ENCODE measurements around the gene ZNF836. TPM values are rescaled to one million over a fixed set of nuclear protein-coding genes. Genes with fewer than 3 reads are reported as not detected.
"Not testable (repeated sequence)": the region's sequence is repeated elsewhere in the genome, so short reads cannot be mapped to it uniquely, and the experiment has no call there.

ZNF836 gene
- polyA plus RNA-seq (2012; ENCODE audit: insufficient read depth, insufficient read length), result not detected

- no peak within 1 kb of the TSS for H3K4me3 ChIP-seq (ENCODE audit: low read length)
- no peak for DNase-seq (ENCODE audit: low read depth, low spot score)
Measured at GRCh38 chr19:52171321-52172169, at the start of gene ZNF836. ZNF836 (minus strand) TSS chr19:52171621; CDS start chr19:52168072, 3,549 bp downstream.

GRCh38 chr19:52221031-52221430 is 49.6 kb upstream of the ZNF836 start:
- DNase-seq (ENCODE audit: low read depth, low spot score), result no peak
- no peak overlapping the region for H3K4me3 ChIP-seq (ENCODE audit: low read length)

- DNase-seq (ENCODE audit: low read depth, low spot score), result no peak
- no peak overlapping the region for H3K4me3 ChIP-seq (ENCODE audit: low read length)
Measured at GRCh38 chr19:52219611-52220010, 48.2 kb upstream of the ZNF836 start.

- no peak overlapping the region for H3K4me3 ChIP-seq (ENCODE audit: low read length)
- DNase-seq (ENCODE audit: low read depth, low spot score), result no peak
Measured at GRCh38 chr19:52217576-52217975, 46.2 kb upstream of the ZNF836 start.

- no peak for DNase-seq (ENCODE audit: low read depth, low spot score)
- no peak overlapping the region for H3K4me3 ChIP-seq (ENCODE audit: low read length)
Measured at GRCh38 chr19:52216401-52216800, 45.0 kb upstream of the ZNF836 start.

GRCh38 chr19:52214241-52214640 is 42.8 kb upstream of the ZNF836 start:
- no peak for DNase-seq (ENCODE audit: low read depth, low spot score)
- no peak overlapping the region for H3K4me3 ChIP-seq (ENCODE audit: low read length)

- DNase-seq (ENCODE audit: low read depth, low spot score), result no peak
- H3K4me3 ChIP-seq (ENCODE audit: low read length), result no peak overlapping the region
Measured at GRCh38 chr19:52212572-52213255, 41.3 kb upstream of the ZNF836 start.

- DNase-seq (ENCODE audit: low read depth, low spot score), result no peak
- no peak overlapping the region for H3K4me3 ChIP-seq (ENCODE audit: low read length)
Measured at GRCh38 chr19:52211926-52212571, 40.6 kb upstream of the ZNF836 start.

- no peak overlapping the region for H3K4me3 ChIP-seq (ENCODE audit: low read length)
- DNase-seq (ENCODE audit: low read depth, low spot score), result no peak
Measured at GRCh38 chr19:52211203-52211602, 39.8 kb upstream of the ZNF836 start.

- H3K4me3 ChIP-seq (ENCODE audit: low read length), result no peak overlapping the region
- no peak for DNase-seq (ENCODE audit: low read depth, low spot score)
Measured at GRCh38 chr19:52206481-52206880, 35.1 kb upstream of the ZNF836 start.

- not testable (repeated sequence) for H3K4me3 ChIP-seq (ENCODE audit: low read length); DNase-seq (ENCODE audit: low read depth, low spot score)
Measured at GRCh38 chr19:52200755-52201391, 29.5 kb upstream of the ZNF836 start.

- DNase-seq (ENCODE audit: low read depth, low spot score), result no peak
- H3K4me3 ChIP-seq (ENCODE audit: low read length), result no peak overlapping the region
Measured at GRCh38 chr19:52200044-52200443, 28.6 kb upstream of the ZNF836 start.

GRCh38 chr19:52198678-52199077 is 27.3 kb upstream of the ZNF836 start:
- DNase-seq (ENCODE audit: low read depth, low spot score), result no peak
- H3K4me3 ChIP-seq (ENCODE audit: low read length), result no peak overlapping the region

- DNase-seq (ENCODE audit: low read depth, low spot score), result no peak
- H3K4me3 ChIP-seq (ENCODE audit: low read length), result no peak overlapping the region
Measured at GRCh38 chr19:52197964-52198363, 26.5 kb upstream of the ZNF836 start.

- H3K4me3 ChIP-seq (ENCODE audit: low read length), result no peak overlapping the region
- no peak for DNase-seq (ENCODE audit: low read depth, low spot score)
Measured at GRCh38 chr19:52196256-52196967, 25.0 kb upstream of the ZNF836 start.

- H3K4me3 ChIP-seq (ENCODE audit: low read length), result no peak overlapping the region
Measured at GRCh38 chr19:52191951-52192350, 20.5 kb upstream of the ZNF836 start.

GRCh38 chr19:52191389-52191788 is 20.0 kb upstream of the ZNF836 start:
- DNase-seq (ENCODE audit: low read depth, low spot score), result no peak
- H3K4me3 ChIP-seq (ENCODE audit: low read length), result peak overlapping the region; percentile 84

More at GRCh38 chr19:52191951-52192350, 20.5 kb upstream of the ZNF836 start:
- peak; percentile 6 for DNase-seq (ENCODE audit: low read depth, low spot score)

GRCh38 chr19:52190487-52191293 is 19.3 kb upstream of the ZNF836 start:
- no peak for DNase-seq (ENCODE audit: low read depth, low spot score)
- peak overlapping the region; percentile 84 for H3K4me3 ChIP-seq (ENCODE audit: low read length)

Data from Jurkat, Clone E6-1 (cell line).